Stomach (tissue), 4 donors: ENCODE measurements around the gene SEMA7A.

Experiments
- POLR2AphosphoS5 ChIP-seq, 3 donors: sonication (generic); formaldehyde crosslinking; IDR thresholded peaks; one replicate each; pipeline ENCODE4 v1.6.1; 2016; ENCODE audit warnings: antibody characterized with exemption in 3 of 3
- TF ChIP-seq, protein P1 (sequence below), 7 experiments: fragments of 450-650 bp in 4 of 7; fragments of 200-600 bp in 3 of 7; sonication (generic) in 3 of 7; IDR thresholded peaks; one replicate each; pipeline ENCODE4 v1.5.1; 2016 to 2019; ENCODE audit warnings: antibody characterized with exemption in 7 of 7, control low read depth in 2 of 7, mild to moderate bottlenecking in 1 of 7

DNA sequence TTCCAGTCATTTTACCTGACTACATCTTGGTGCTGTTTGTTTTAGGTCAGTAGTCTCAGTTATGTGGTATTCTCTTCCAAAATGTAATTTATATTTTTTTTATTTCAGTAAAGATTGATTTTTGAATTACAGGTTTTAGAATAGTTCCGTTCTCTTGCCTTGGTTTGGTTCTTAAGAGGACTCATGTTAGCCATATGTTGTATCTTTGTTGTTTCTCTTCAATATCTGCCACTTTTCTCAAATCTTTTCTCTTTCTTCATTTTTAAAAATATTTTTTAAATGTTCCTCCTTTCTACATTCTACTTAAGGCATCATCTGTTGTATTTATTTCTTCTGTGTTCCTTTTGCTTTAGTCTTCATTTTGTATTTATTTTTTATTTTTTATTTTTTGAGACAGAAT is 32.8 kb upstream of the SEMA7A start:
- TF ChIP-seq, protein P1, sequence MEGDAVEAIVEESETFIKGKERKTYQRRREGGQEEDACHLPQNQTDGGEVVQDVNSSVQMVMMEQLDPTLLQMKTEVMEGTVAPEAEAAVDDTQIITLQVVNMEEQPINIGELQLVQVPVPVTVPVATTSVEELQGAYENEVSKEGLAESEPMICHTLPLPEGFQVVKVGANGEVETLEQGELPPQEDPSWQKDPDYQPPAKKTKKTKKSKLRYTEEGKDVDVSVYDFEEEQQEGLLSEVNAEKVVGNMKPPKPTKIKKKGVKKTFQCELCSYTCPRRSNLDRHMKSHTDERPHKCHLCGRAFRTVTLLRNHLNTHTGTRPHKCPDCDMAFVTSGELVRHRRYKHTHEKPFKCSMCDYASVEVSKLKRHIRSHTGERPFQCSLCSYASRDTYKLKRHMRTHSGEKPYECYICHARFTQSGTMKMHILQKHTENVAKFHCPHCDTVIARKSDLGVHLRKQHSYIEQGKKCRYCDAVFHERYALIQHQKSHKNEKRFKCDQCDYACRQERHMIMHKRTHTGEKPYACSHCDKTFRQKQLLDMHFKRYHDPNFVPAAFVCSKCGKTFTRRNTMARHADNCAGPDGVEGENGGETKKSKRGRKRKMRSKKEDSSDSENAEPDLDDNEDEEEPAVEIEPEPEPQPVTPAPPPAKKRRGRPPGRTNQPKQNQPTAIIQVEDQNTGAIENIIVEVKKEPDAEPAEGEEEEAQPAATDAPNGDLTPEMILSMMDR (IDR thresholded peaks at IDR 0.05), result no peak
- TF ChIP-seq POLR2AphosphoS5 (IDR thresholded peaks at IDR 0.05), result no peak
